ENCODE results near the gene OOSP2.

OOSP2 gene, protein sequence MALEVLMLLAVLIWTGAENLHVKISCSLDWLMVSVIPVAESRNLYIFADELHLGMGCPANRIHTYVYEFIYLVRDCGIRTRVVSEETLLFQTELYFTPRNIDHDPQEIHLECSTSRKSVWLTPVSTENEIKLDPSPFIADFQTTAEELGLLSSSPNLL

DNA sequence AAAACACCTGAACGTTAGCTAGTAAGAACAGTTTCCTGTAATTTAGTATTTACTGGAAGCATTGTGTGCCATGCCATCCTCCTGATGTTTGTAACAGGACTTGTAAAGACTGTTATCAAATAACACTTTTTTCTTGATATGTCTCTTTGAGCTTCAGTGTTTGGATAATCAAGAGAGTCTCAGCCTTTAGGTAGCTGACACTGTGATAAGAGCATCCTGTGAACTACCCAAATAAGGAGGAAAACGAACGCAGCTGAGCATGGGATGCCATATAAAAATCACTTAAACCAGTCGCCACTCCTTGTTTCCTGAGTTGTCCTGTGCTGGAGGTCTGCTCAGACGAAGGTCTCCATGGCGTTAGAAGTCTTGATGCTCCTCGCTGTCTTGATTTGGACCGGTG lies at the start of gene OOSP2:
Gene OOSP2, plus strand, starts transcription at position 301 of the 400 bp plus-strand sequence. Its CDS starts 51 bp downstream, at position 352.
- DNase-seq (ENCODE audit: low read depth) = no peak
- TF ChIP-seq, protein P1, sequence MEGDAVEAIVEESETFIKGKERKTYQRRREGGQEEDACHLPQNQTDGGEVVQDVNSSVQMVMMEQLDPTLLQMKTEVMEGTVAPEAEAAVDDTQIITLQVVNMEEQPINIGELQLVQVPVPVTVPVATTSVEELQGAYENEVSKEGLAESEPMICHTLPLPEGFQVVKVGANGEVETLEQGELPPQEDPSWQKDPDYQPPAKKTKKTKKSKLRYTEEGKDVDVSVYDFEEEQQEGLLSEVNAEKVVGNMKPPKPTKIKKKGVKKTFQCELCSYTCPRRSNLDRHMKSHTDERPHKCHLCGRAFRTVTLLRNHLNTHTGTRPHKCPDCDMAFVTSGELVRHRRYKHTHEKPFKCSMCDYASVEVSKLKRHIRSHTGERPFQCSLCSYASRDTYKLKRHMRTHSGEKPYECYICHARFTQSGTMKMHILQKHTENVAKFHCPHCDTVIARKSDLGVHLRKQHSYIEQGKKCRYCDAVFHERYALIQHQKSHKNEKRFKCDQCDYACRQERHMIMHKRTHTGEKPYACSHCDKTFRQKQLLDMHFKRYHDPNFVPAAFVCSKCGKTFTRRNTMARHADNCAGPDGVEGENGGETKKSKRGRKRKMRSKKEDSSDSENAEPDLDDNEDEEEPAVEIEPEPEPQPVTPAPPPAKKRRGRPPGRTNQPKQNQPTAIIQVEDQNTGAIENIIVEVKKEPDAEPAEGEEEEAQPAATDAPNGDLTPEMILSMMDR (IDR thresholded peaks at IDR 0.05; ENCODE audit: insufficient read depth, low read depth, low read length, missing control alignments) = no peak
- no peak within 1 kb of the TSS for H3K4me3 ChIP-seq (ENCODE audit: low read depth, low read length)

DNA sequence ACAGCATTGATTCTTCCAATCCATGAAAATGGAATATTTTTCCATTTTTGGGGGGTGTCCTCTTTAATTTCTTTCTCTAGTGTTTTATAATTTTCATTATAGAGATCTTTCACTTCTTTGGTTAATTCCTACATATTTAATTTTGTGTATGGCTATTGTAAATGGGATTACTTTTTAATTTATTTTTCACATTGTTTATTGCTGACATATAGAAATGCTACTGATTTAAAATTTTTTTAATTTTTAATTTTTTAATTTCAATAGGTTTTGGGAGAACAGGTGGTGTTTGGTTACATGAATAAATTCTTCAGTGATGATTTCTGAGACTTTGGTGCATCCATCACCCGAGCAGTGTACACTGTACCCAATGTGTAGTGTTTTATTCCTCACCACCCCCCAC lies 49.8 kb upstream of the OOSP2 start:
- no peak for DNase-seq (ENCODE audit: low read depth)
- TF ChIP-seq, protein P1 (IDR thresholded peaks at IDR 0.05; ENCODE audit: insufficient read depth, low read depth, low read length, missing control alignments) = no peak
- no peak overlapping the region for H3K4me3 ChIP-seq (ENCODE audit: low read depth, low read length)

DNA sequence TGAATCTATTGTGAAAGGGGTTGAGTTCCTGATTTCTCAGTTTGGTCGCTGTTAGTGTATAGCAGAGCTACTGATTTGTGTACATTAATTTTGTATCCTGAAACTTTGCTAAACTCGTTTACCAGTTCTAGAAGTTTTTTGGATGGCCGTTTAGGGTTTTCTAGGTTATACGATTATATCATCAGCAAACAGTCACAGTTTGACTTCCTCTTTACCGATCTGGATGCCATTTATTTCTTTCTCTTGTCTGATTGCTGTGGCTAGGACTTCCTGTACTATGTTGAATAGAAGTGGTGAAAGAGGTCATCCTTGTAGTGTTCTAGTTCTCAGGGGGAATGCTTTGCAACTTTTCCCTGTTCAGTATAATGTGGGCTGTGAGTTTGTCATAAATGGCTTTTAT lies 47.8 kb upstream of the OOSP2 start:
- no peak for DNase-seq (ENCODE audit: low read depth)
- no peak overlapping the region for H3K4me3 ChIP-seq (ENCODE audit: low read depth, low read length)
- TF ChIP-seq, protein P1 (IDR thresholded peaks at IDR 0.05; ENCODE audit: insufficient read depth, low read depth, low read length, missing control alignments) = no peak

DNA sequence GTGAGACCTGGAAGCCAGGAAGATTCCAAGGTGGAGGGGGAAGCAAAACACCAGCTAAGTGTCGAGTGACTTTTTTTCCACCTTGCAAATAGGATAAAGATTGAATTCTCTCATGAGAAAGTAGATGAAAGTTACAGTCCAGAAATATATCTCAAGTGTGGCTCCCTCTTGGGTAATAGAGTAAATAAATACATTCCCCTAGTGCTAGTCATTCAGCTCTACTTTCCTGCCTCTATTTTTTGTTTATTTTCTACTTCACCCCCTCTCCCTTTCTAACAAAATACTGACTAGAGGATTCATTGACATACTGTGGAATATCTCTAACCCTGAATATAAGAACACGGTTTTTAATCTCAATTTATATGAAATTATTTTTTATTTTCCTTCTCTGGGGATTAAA lies 42.4 kb upstream of the OOSP2 start:
- TF ChIP-seq, protein P1 (IDR thresholded peaks at IDR 0.05; ENCODE audit: insufficient read depth, low read depth, low read length, missing control alignments) = no peak
- no peak overlapping the region for H3K4me3 ChIP-seq (ENCODE audit: low read depth, low read length)
- no peak for DNase-seq (ENCODE audit: low read depth)

DNA sequence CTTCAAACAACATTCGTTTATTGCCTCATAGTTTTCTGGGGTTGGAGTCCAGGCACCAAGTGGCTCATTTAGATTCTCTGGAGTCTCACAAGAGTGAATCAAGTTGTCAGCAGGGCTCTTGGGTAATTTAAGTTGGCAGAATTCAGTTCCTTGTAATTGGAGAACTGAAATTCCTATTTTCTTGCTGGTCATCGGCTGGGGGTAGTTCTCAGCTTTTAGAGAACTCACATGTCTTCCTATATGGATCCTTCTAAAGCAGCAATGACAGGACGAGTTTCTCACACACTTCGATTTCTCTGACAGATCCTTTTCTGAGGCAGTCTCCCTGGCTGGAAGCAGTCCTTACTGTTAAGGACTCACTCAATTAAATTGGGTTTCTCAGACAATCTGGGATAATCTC lies 40.5 kb upstream of the OOSP2 start:
- TF ChIP-seq, protein P1 (IDR thresholded peaks at IDR 0.05; ENCODE audit: insufficient read depth, low read depth, low read length, missing control alignments) = no peak
- H3K4me3 ChIP-seq (ENCODE audit: low read depth, low read length) = no peak overlapping the region
- DNase-seq (ENCODE audit: low read depth) = no peak

DNA sequence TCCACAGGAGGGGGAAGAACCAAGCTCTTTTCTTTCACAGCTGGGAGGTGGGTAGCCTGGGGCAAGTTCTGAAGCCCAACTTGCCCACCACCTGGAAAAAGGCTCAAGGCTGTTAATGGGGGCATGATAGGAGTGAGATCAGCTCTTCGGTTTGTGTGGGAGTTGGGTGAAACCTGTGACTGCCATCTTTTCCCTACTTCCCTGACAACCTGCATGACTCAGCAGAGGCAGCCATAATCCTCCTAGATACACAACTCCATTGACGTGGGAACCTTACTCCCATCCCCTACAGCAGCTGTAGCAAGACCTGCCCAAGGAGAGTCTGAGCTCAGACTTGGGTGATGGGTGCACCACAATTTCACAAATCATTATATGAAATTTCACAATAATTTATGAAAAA lies 36.5 kb upstream of the OOSP2 start:
- TF ChIP-seq, protein P1 (IDR thresholded peaks at IDR 0.05; ENCODE audit: insufficient read depth, low read depth, low read length, missing control alignments) = no peak
- no peak for DNase-seq (ENCODE audit: low read depth)
- H3K4me3 ChIP-seq (ENCODE audit: low read depth, low read length) = no peak overlapping the region

DNA sequence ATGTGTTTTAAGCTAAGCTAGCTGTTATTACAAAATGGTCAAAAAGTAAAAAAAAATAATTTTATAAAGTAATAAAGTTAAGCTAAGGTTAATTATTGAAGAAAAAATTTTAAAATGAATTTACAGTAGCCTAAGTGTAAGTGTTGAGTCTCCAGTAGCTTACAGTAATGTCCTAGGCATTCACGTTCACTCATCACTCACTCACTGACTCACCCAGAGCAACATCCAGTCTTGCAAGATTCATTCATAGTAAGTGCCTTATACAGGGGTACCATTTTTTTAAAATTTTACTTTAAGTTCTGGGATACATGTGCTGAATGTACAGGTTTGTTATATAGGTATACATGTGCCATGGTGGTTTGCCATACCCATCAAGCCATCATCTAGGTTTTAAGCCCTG lies 34.8 kb upstream of the OOSP2 start:
- H3K4me3 ChIP-seq (ENCODE audit: low read depth, low read length) = no peak overlapping the region
- DNase-seq (ENCODE audit: low read depth) = no peak
- TF ChIP-seq, protein P1 (IDR thresholded peaks at IDR 0.05; ENCODE audit: insufficient read depth, low read depth, low read length, missing control alignments) = no peak

Data from GM12865 (cell line).